ENCODE data around the gene NDC1. TPM values are rescaled to one million over a fixed set of nuclear protein-coding genes. Genes with fewer than 3 reads are reported as not detected.
A peak's percentile ranks its signal among the peaks of the same experiment; 100 is the strongest.

Gene NDC1
- total and polyA plus RNA-seq, 3 donors from 2014 or later: 13.0 to 26.4 (median 22.2) TPM

DNA sequence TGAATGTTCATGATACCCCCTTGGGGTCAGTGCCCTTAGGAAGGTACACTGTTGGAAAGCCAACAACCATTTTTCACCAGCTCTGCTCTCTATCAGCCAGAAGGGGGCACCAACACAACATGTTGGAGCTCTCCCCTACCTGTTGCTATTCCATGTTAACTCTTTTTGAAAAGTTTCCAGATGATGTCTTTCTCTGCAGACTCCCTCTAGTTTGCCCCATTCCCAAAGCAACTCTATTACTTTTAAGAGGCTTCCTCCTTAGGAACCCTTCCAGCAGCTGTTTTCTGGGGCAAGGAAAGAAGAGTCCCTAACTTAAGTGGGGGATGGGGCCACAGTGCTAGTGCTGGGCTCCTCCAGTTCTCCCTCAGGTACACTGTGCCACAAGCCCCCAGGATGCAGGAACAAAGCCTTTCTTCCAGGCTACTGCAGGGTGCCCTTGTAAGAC lies 22.9 kb upstream of the NDC1 start:
- intact Hi-C loops (cut with DNase I; ENCODE audit: low total_unique reads): no loop called here
- Histone ChIP-seq H3K4me1 (no peaks in the 10 kb centered on the region), H3K27me3 (no peaks in the 10 kb centered on the region), H3K4me3 (no peak overlapping the region), H3K27ac (no peak overlapping the region), H3K36me3 (ENCODE audit: low read depth, missing control alignments) (no peaks in the 10 kb centered on the region), H3K9me3 (no peaks in the 10 kb centered on the region)
- peak; percentile 25 for DNase-seq
- TF ChIP-seq CTCF (IDR thresholded peaks at IDR 0.05) (peak; percentile 26 to 53 (median 46)), POLR2A (IDR thresholded peaks at IDR 0.05) (no peak)

DNA sequence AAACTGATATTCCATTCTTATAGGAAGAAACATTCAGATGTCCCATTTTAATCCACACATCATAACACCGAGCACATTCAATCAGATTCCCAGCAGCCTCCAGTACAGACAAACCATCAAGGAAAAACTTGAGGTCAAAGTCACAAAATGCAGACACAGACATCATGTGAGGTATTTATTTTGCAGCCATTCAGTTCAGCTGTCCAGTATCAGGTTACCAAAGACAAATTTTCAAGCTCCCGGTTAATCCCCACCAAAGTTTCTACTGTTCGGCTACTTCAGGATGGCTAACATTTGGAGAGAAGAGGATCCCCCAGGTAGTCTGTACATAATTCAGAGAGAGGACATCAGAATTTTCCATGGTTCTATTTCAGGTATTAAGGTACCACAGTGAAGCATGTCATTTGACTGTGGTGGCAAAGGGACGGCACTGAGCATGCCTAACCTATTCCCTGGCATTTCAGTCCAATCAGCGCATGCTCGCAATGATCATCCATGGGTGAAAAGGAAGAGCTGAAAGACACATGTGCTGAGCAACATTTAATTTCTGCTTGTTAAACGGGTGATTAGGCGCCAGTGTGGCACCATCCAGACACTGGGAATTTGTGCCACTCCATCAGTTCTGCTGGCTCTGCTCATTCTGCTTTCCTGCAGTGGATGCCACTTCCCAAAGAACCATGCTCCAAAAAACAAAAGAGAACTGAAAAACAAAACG lies 13.6 kb upstream of the NDC1 start:
- whole genome bisulfite sequencing, 2 donors: 87 to 88% methylated on average over 9 of the region's 9 CpGs
- intact Hi-C loops (cut with DNase I; ENCODE audit: low total_unique reads): no loop called here

GRCh38 chr1:53850082-53850673 lies 12.1 kb upstream of the NDC1 start:
- Histone ChIP-seq H3K4me1 (no peaks in the 10 kb centered on the region), H3K27me3 (no peaks in the 10 kb centered on the region), H3K36me3 (ENCODE audit: low read depth, missing control alignments) (no peaks in the 10 kb centered on the region), H3K9me3 (no peaks in the 10 kb centered on the region), H3K27ac (no peak overlapping the region), H3K4me3 (no peak overlapping the region)
- WGBS, 2 donors: 80 to 87% methylated on average over 7 of the region's 7 CpGs
- intact Hi-C loops (cut with DNase I; ENCODE audit: low total_unique reads): no loop called here
- no peak for TF ChIP-seq POLR2A (IDR thresholded peaks at IDR 0.05)
- no peak for TF ChIP-seq CTCF (IDR thresholded peaks at IDR 0.05)
- no peak for DNase-seq

More for the DNA sequence above, 13.6 kb upstream of the NDC1 start:
- no peak for DNase-seq
- Histone ChIP-seq H3K27ac (no peak overlapping the region), H3K4me3 (no peak overlapping the region), H3K9me3 (no peaks in the 10 kb centered on the region), H3K4me1 (no peaks in the 10 kb centered on the region), H3K36me3 (ENCODE audit: low read depth, missing control alignments) (no peaks in the 10 kb centered on the region), H3K27me3 (no peaks in the 10 kb centered on the region)
- TF ChIP-seq CTCF (IDR thresholded peaks at IDR 0.05) (no peak), POLR2A (IDR thresholded peaks at IDR 0.05) (no peak)

DNA sequence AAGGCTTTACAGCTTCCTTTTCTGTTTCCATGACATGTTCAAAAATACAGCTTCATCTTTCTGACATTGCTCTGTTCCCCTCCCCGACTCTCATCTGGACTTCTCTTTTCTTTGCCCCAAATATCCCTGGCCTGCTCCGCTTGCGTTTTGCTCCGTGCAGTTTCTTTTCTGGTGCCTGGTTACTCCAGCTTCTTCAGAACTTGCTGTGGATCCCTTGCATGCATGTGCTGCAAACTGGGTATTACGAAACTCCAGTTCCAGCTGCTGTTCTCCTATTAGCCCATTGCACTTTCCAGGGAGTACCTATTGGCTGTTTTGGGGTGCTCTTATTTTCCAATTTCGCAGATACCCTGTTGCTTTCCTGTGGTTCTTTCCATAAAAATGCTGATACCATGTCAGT lies 9.9 kb upstream of the NDC1 start:
- WGBS, 2 donors: 88 to 89% methylated on average over 6 of the region's 6 CpGs

More for the DNA sequence above, 9.9 kb upstream of the NDC1 start:
- TF ChIP-seq CTCF (IDR thresholded peaks at IDR 0.05): no peak
- no peak for TF ChIP-seq POLR2A (IDR thresholded peaks at IDR 0.05)
- Histone ChIP-seq H3K4me3 (no peak overlapping the region), H3K4me1 (no peaks in the 10 kb centered on the region), H3K9me3 (no peaks in the 10 kb centered on the region), H3K27ac (no peak overlapping the region), H3K27me3 (no peaks in the 10 kb centered on the region), H3K36me3 (ENCODE audit: low read depth, missing control alignments) (no peaks in the 10 kb centered on the region)
- DNase-seq: no peak
- intact Hi-C loops (cut with DNase I; ENCODE audit: low total_unique reads): no loop called here

Data from testis (tissue), 3 donors.